Body of pancreas (tissue), 4 donors: ENCODE measurements around the gene PARP11.

Source experiments
- CTCF ChIP-seq, 7 experiments: fragments of 450-650 bp in 4 of 7; fragments of 200-600 bp in 3 of 7; sonication (generic) in 3 of 7; IDR thresholded peaks; one replicate each; pipeline ENCODE4 v1.5.1; 2016 to 2019; ENCODE audit warnings: antibody characterized with exemption in 7 of 7
- POLR2A ChIP-seq, 3 donors: fragments of 450-650 bp; IDR thresholded peaks; one replicate each; pipeline ENCODE4 v1.6.1; 2016; ENCODE audit warnings: antibody characterized with exemption in 3 of 3, mild to moderate bottlenecking in 2 of 3

DNA sequence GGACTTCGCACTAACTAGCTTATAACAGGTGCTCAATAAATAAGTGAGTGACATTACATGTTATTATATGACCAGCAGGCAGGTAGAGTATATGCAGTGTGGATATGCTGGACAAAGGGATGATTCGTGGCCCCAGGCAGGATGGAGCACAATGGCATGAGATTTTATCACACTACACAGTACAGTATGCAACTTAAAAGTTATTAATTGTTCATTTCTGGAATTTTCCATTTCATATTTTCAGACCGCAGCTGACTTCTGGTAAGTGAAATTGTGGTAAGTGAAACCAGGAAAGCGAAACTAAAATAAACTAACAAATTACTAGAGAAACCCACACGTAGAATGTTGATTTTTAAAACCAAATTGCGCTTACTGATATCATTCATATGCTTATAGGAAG is 3.3 kb downstream of the PARP11 start:
- TF ChIP-seq CTCF (IDR thresholded peaks at IDR 0.05) = no peak
- no peak for TF ChIP-seq POLR2A (IDR thresholded peaks at IDR 0.05)
